Measurements from ENCODE around the gene PIK3CD.

PIK3CD gene

DNA sequence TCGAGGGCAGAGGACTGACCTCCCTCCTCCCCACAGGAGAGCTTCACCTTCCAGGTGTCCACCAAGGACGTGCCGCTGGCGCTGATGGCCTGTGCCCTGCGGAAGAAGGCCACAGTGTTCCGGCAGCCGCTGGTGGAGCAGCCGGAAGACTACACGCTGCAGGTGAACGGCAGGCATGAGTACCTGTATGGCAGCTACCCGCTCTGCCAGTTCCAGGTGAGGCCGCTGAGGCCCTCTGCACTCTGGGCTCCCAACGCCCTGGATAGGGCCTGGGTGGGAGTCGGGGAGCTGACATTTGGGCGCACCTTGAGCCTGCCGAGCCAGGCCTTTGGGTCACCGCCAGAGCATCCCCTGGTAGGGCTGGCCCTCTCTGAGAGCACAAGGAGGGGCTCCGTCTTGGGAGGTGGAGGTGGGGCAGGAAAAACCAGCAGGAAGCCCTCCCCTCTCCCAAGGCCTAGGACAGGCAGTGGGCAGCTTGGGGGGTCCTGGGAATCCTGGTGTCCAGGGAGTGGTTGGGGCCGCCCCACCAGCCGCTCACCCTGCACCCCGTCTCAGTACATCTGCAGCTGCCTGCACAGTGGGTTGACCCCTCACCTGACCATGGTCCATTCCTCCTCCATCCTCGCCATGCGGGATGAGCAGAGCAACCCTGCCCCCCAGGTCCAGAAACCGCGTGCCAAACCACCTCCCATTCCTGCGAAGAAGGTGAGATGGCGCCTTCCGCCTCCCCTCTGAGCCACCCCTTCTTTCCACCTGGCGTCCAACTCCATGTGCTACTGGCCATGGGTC lies 65.1 kb downstream of the PIK3CD start:
- H3K36me3 ChIP-seq (ENCODE audit: control insufficient read depth, insufficient read depth, low read length), result peaks cover 50% of the 10 kb centered on the region
- no peak for DNase-seq
- peak overlapping the region; percentile 81 for H3K27ac ChIP-seq (ENCODE audit: insufficient read depth, low read length, poor library complexity, severe bottlenecking)
- H3K9me3 ChIP-seq (ENCODE audit: control insufficient read depth, low read length), result no peaks in the 10 kb centered on the region
- peaks cover 84% of the 10 kb centered on the region for H3K4me1 ChIP-seq (ENCODE audit: control insufficient read depth, insufficient read depth, low read length, poor library complexity, severe bottlenecking)
- no peaks in the 10 kb centered on the region for H3K27me3 ChIP-seq (replicated peaks; ENCODE audit: control insufficient read depth, insufficient read depth, low read length, poor library complexity, severe bottlenecking)
- H3K4me3 ChIP-seq (ENCODE audit: insufficient read depth, low read depth, low read length, poor library complexity, severe bottlenecking), result peak overlapping the region; percentile 68

DNA sequence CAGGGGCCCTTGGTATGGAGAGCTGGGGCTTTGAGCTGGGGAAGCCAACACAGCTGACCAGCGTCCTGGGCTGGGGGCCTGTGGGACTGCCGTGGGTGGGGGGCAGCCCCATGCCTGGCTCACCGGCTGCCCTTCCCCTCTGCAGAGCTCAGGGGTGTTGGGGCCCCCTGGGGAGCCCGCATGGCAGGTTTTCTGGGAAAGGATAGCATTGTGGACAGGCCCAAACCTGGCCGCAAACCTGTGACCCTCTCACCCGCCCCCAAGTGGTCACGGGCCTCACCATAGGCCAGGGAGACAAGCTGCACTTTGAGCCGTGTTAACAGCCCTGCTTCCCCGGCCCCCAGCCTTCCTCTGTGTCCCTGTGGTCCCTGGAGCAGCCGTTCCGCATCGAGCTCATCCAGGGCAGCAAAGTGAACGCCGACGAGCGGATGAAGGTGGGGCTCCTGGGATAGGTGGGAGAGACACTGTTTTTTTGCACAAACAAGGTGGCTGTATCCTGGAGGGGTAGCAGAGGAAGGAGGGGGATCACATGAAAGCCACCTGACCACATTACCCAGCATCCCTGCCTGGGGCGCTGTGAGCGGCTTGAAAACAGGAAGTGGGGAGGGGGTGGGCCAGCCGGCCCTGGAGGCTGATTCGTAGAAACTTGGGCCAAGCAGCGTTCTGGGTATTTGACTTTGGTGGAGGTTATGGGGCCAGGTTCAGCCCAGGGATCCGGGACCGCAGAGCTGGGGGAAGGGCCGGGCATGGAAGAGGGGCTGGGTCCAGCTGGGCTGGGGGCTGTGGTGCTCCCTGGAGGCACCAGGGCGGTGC lies 65.9 kb downstream of the PIK3CD start:
- peak; percentile 78 to 84 (median 83) for DNase-seq
- peaks cover 89% of the 10 kb centered on the region for H3K4me1 ChIP-seq (ENCODE audit: control insufficient read depth, insufficient read depth, low read length, poor library complexity, severe bottlenecking)
- peak overlapping the region; percentile 81 for H3K27ac ChIP-seq (ENCODE audit: insufficient read depth, low read length, poor library complexity, severe bottlenecking)
- H3K27me3 ChIP-seq (replicated peaks; ENCODE audit: control insufficient read depth, insufficient read depth, low read length, poor library complexity, severe bottlenecking), result no peaks in the 10 kb centered on the region
- H3K36me3 ChIP-seq (ENCODE audit: control insufficient read depth, insufficient read depth, low read length), result peaks cover 55% of the 10 kb centered on the region
- H3K4me3 ChIP-seq (ENCODE audit: insufficient read depth, low read depth, low read length, poor library complexity, severe bottlenecking), result peak overlapping the region; percentile 68
- no peaks in the 10 kb centered on the region for H3K9me3 ChIP-seq (ENCODE audit: control insufficient read depth, low read length)

DNA sequence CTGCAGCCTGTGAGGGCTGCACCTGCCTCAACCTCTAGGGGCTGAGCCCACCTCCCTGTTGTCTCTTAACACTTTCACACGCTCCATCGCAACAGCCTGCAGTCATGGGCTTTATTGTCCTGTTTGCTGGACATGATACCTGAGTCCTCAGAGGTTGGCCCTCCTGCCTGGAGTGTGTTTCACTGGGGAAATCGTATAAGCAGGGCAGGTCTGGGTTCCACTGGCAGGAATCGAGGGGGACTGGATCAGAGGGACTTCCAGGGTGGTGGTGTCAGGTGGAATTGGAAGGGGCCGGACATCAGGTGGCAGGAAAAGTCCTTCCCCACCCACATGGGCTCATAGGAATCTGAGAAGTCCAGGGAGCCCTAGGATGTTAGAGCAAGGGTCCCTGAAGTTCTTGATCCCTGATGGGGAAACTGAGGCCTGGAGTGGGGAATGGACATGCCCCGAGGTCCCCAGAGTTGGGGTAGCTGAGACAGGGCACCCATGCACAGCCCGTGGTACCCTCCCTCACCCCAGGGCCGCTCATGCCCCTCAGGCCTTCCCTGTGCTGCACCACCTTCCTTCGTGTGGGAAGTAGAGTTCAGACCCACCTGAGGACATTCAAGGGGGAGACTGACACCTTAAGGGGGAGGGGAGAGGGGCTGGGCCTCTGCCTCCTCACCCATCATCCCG lies 66.6 kb downstream of the PIK3CD start:
- Histone ChIP-seq H3K9me3 (ENCODE audit: control insufficient read depth, low read length) (no peaks in the 10 kb centered on the region), H3K27me3 (replicated peaks; ENCODE audit: control insufficient read depth, insufficient read depth, low read length, poor library complexity, severe bottlenecking) (no peaks in the 10 kb centered on the region), H3K4me3 (ENCODE audit: insufficient read depth, low read depth, low read length, poor library complexity, severe bottlenecking) (peak overlapping the region; percentile 68), H3K27ac (ENCODE audit: insufficient read depth, low read length, poor library complexity, severe bottlenecking) (peak overlapping the region; percentile 81), H3K36me3 (ENCODE audit: control insufficient read depth, insufficient read depth, low read length) (peaks cover 55% of the 10 kb centered on the region), H3K4me1 (ENCODE audit: control insufficient read depth, insufficient read depth, low read length, poor library complexity, severe bottlenecking) (peaks cover 84% of the 10 kb centered on the region)
- DNase-seq, result no peak

DNA sequence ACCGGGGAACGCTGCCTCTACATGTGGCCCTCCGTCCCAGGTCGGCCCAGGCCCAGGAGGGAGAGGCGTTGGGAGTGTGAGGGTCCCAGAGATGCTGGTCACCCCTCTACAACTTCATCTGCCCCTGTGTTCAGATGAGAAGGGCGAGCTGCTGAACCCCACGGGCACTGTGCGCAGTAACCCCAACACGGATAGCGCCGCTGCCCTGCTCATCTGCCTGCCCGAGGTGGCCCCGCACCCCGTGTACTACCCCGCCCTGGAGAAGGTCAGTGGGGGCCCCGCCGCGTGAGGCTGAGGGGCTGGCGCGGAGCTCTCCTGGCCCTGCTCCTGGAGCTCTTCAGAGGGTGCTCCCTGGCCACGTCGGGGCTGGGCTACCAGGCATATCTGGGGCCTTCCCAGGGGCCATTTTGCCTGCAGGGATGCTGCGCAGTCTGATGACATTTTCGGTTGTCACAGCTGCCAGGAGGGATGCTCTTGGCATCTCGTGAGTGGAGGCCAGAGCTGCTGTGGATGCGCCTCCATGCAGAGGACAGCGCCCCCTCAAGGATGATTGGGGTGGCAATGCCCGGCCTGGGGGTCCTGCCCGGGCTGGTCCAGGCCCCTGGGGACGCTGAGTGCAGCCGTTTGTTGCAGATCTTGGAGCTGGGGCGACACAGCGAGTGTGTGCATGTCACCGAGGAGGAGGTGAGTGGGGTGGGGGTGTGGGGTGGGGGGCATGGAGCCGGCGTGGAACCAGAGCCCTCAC lies 68.6 kb downstream of the PIK3CD start:
- peak overlapping the region; percentile 81 for H3K27ac ChIP-seq (ENCODE audit: insufficient read depth, low read length, poor library complexity, severe bottlenecking)
- H3K4me3 ChIP-seq (ENCODE audit: insufficient read depth, low read depth, low read length, poor library complexity, severe bottlenecking), result no peak overlapping the region
- H3K27me3 ChIP-seq (replicated peaks; ENCODE audit: control insufficient read depth, insufficient read depth, low read length, poor library complexity, severe bottlenecking), result no peaks in the 10 kb centered on the region
- H3K4me1 ChIP-seq (ENCODE audit: control insufficient read depth, insufficient read depth, low read length, poor library complexity, severe bottlenecking), result peaks cover 76% of the 10 kb centered on the region
- no peak for DNase-seq
- peaks cover 72% of the 10 kb centered on the region for H3K36me3 ChIP-seq (ENCODE audit: control insufficient read depth, insufficient read depth, low read length)
- H3K9me3 ChIP-seq (ENCODE audit: control insufficient read depth, low read length), result no peaks in the 10 kb centered on the region

- peak overlapping the region; percentile 65 for H3K27ac ChIP-seq (ENCODE audit: insufficient read depth, low read length, poor library complexity, severe bottlenecking)
Measured at GRCh38 chr1:9720785-9721605, 69.5 kb downstream of the PIK3CD start.

DNA sequence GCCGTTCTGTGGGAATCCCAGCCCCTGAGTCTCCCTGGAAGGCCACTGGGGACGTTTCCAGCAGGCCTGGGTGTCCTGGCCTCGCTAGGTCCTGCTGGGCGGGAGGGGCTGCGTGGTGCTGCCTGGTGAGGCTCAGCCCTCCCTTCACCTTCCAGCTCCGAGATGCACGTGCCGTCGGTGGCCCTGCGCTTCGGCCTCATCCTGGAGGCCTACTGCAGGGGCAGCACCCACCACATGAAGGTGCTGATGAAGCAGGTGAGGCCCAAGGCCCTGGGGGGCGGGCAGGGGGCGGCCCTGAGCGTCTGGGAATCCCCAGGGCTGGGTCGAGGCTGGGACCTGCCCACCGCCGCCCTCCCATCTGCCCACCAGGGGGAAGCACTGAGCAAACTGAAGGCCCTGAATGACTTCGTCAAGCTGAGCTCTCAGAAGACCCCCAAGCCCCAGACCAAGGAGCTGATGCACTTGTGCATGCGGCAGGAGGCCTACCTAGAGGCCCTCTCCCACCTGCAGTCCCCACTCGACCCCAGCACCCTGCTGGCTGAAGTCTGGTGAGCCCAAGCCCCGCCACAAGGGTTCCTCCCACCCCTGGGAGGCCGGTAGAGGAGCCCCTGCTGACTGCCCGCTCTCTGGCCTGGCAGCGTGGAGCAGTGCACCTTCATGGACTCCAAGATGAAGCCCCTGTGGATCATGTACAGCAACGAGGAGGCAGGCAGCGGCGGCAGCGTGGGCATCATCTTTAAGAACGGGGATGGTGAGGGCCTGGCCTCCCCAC lies 70.3 kb downstream of the PIK3CD start:
- peak; percentile 65 to 74 (median 69) for DNase-seq
- no peaks in the 10 kb centered on the region for H3K27me3 ChIP-seq (replicated peaks; ENCODE audit: control insufficient read depth, insufficient read depth, low read length, poor library complexity, severe bottlenecking)
- H3K9me3 ChIP-seq (ENCODE audit: control insufficient read depth, low read length), result no peaks in the 10 kb centered on the region
- H3K36me3 ChIP-seq (ENCODE audit: control insufficient read depth, insufficient read depth, low read length), result peaks cover 67% of the 10 kb centered on the region
- no peak overlapping the region for H3K4me3 ChIP-seq (ENCODE audit: insufficient read depth, low read depth, low read length, poor library complexity, severe bottlenecking)
- peak overlapping the region; percentile 65 for H3K27ac ChIP-seq (ENCODE audit: insufficient read depth, low read length, poor library complexity, severe bottlenecking)
- H3K4me1 ChIP-seq (ENCODE audit: control insufficient read depth, insufficient read depth, low read length, poor library complexity, severe bottlenecking), result peaks cover 59% of the 10 kb centered on the region

More at GRCh38 chr1:9720785-9721605, 69.5 kb downstream of the PIK3CD start:
- no peak for DNase-seq
- Histone ChIP-seq H3K27me3 (replicated peaks; ENCODE audit: control insufficient read depth, insufficient read depth, low read length, poor library complexity, severe bottlenecking) (no peaks in the 10 kb centered on the region), H3K9me3 (ENCODE audit: control insufficient read depth, low read length) (no peaks in the 10 kb centered on the region), H3K4me1 (ENCODE audit: control insufficient read depth, insufficient read depth, low read length, poor library complexity, severe bottlenecking) (peaks cover 67% of the 10 kb centered on the region), H3K4me3 (ENCODE audit: insufficient read depth, low read depth, low read length, poor library complexity, severe bottlenecking) (no peak overlapping the region), H3K36me3 (ENCODE audit: control insufficient read depth, insufficient read depth, low read length) (peaks cover 65% of the 10 kb centered on the region)

- no peak for DNase-seq
- no peak overlapping the region for H3K4me3 ChIP-seq (ENCODE audit: insufficient read depth, low read depth, low read length, poor library complexity, severe bottlenecking)
- no peaks in the 10 kb centered on the region for H3K27me3 ChIP-seq (replicated peaks; ENCODE audit: control insufficient read depth, insufficient read depth, low read length, poor library complexity, severe bottlenecking)
- peaks cover 55% of the 10 kb centered on the region for H3K4me1 ChIP-seq (ENCODE audit: control insufficient read depth, insufficient read depth, low read length, poor library complexity, severe bottlenecking)
- no peak overlapping the region for H3K27ac ChIP-seq (ENCODE audit: insufficient read depth, low read length, poor library complexity, severe bottlenecking)
- H3K36me3 ChIP-seq (ENCODE audit: control insufficient read depth, insufficient read depth, low read length), result peaks cover 73% of the 10 kb centered on the region
- no peaks in the 10 kb centered on the region for H3K9me3 ChIP-seq (ENCODE audit: control insufficient read depth, low read length)
Measured at GRCh38 chr1:9722378-9722749, 70.8 kb downstream of the PIK3CD start.

DNA sequence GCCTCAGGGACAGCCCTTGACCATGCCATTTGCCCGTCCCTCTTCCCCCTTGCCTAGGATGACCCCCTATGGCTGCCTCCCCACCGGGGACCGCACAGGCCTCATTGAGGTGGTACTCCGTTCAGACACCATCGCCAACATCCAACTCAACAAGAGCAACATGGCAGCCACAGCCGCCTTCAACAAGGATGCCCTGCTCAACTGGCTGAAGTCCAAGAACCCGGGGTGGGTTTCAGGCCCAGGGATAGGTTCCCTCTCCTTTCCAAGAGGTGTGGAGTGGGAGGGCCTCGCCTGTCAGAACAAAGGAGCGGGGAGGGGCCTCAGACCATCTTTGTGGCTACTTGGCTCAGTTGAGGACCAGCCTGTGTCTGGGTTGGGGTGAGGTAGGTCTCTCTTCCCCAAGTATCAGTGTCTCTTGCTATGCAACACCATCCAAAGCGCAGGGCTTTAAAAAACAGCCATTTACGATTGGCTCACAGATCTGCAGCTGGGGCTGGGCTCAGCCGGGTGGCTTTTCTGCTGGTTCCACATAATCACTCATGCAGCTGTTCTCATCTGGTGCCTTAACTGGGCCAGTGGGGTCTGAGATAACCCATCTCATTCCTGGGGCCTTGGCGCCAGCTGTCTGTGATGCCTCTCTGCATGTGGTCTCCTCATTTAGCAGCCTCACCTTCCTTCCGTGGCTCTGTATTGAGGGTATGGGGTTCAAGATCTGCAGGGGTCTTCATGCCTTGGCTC lies 71.7 kb downstream of the PIK3CD start:
- H3K4me1 ChIP-seq (ENCODE audit: control insufficient read depth, insufficient read depth, low read length, poor library complexity, severe bottlenecking), result peaks cover 55% of the 10 kb centered on the region
- no peak overlapping the region for H3K4me3 ChIP-seq (ENCODE audit: insufficient read depth, low read depth, low read length, poor library complexity, severe bottlenecking)
- H3K27ac ChIP-seq (ENCODE audit: insufficient read depth, low read length, poor library complexity, severe bottlenecking), result peak overlapping the region; percentile 44
- H3K9me3 ChIP-seq (ENCODE audit: control insufficient read depth, low read length), result no peaks in the 10 kb centered on the region
- H3K36me3 ChIP-seq (ENCODE audit: control insufficient read depth, insufficient read depth, low read length), result peaks cover 76% of the 10 kb centered on the region
- H3K27me3 ChIP-seq (replicated peaks; ENCODE audit: control insufficient read depth, insufficient read depth, low read length, poor library complexity, severe bottlenecking), result no peaks in the 10 kb centered on the region
- no peak for DNase-seq
